ENCODE measurements around the gene TSHR. TPM values are rescaled to one million over a fixed set of nuclear protein-coding genes. Genes with fewer than 3 reads are reported as not detected.

TSHR gene
- total RNA-seq, 3 donors from 2014 or later (not counting 1 experiment from before 2014, with no cell fraction given): 0.80 TPM; not detected in 2

- no peak for TF ChIP-seq CTCF (IDR thresholded peaks at IDR 0.05)
Measured at GRCh38 chr14:80977221-80977620, 21.8 kb downstream of the TSHR start.

DNA sequence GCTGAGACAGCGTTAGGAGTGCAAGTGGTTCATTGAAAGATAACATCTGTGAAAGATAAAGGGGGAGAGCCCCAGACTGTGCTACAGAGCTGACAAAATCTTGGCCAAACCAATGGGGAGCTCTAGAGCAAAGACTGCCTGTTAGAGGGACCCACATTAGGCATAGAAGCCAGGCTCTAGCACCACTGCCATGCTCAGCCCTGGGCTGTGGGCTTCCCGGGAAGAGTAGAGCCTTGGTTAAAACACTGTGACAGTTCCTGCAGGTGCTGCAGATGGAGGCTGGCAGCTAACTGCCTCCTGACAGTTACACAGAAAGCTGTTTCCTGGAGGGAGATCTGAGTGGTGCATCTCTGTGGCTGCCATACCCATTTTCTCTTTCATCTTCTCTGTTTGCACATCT is 23.0 kb downstream of the TSHR start:
- H3K4me1 ChIP-seq (ENCODE audit: control insufficient read depth, insufficient read depth, low read length): peaks cover 3% of the 10 kb centered on the region
- H3K9me3 Mint-ChIP-seq: no peaks in the 10 kb centered on the region
- H3K9me3 ChIP-seq (ENCODE audit: control insufficient read depth, insufficient read depth, low read length): no peaks in the 10 kb centered on the region
- intact Hi-C loops (cut with micrococcal nuclease): no loop called here
- H3K36me3 ChIP-seq (ENCODE audit: control insufficient read depth, insufficient read depth, low read length): no peaks in the 10 kb centered on the region
- WGBS (ENCODE audit: insufficient coverage): 25% methylated on average over 2 of the region's 2 CpGs
- H3K4me3 Mint-ChIP-seq: no peak overlapping the region
- H3K27me3 ChIP-seq (ENCODE audit: control insufficient read depth, insufficient read depth, low read length): no peaks in the 10 kb centered on the region
- TF ChIP-seq CTCF (IDR thresholded peaks at IDR 0.05): no peak
- ATAC-seq: no peak
- DNase-seq: peak in 1 of 2 donors; percentile 28
- H3K4me1 Mint-ChIP-seq: no peaks in the 10 kb centered on the region
- H3K27ac Mint-ChIP-seq: no peak overlapping the region
- H3K4me3 ChIP-seq (ENCODE audit: low read length): no peak overlapping the region
- H3K36me3 Mint-ChIP-seq: no peaks in the 10 kb centered on the region
- peaks cover 4 to 6% of the 10 kb centered on the region in 2 donors for H3K27me3 Mint-ChIP-seq (ENCODE audit: low read depth in 2 of 2)
- no peak overlapping the region for H3K27ac ChIP-seq (ENCODE audit: low read length)

More at GRCh38 chr14:80977221-80977620, 21.8 kb downstream of the TSHR start:
- Mint-ChIP-seq H3K4me3 (no peak overlapping the region), H3K27me3 (ENCODE audit: low read depth in 2 of 2) (peaks cover 6% of the 10 kb centered on the region in 2 donors), H3K9me3 (no peaks in the 10 kb centered on the region), H3K27ac (no peak overlapping the region), H3K36me3 (no peaks in the 10 kb centered on the region), H3K4me1 (no peaks in the 10 kb centered on the region)
- ATAC-seq (no peak), DNase-seq (no peak)
- H3K36me3 ChIP-seq (ENCODE audit: control insufficient read depth, insufficient read depth, low read length): no peaks in the 10 kb centered on the region
- no peaks in the 10 kb centered on the region for H3K9me3 ChIP-seq (ENCODE audit: control insufficient read depth, insufficient read depth, low read length)
- intact Hi-C loops (cut with micrococcal nuclease): no loop called here
- H3K4me1 ChIP-seq (ENCODE audit: control insufficient read depth, insufficient read depth, low read length): peaks cover 3% of the 10 kb centered on the region
- H3K4me3 ChIP-seq (ENCODE audit: low read length): no peak overlapping the region
- no peak overlapping the region for H3K27ac ChIP-seq (ENCODE audit: low read length)
- H3K27me3 ChIP-seq (ENCODE audit: control insufficient read depth, insufficient read depth, low read length): peaks cover 2% of the 10 kb centered on the region

DNA sequence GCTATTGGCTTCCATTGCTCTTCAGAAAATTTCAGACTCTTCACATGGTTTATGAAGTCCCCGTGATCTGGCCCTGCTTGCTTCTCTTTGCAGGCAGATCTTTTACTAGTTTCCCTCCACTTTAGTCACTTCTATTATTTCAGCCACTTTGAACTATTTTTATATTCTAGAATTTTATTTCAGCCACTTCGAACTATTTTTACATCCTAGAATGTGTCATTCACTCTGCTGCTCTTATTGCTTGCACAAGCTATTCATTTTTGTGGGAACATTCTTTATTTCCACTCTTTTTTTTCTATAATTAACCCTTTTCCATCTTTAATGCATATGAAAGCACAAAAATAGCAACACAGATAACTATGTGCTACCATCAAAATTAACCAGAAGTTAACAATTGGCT is 24.5 kb downstream of the TSHR start:
- no peak overlapping the region for H3K27ac Mint-ChIP-seq
- H3K9me3 ChIP-seq (ENCODE audit: control insufficient read depth, insufficient read depth, low read length): no peaks in the 10 kb centered on the region
- intact Hi-C loops (cut with micrococcal nuclease): no loop called here
- H3K27me3 ChIP-seq (ENCODE audit: control insufficient read depth, insufficient read depth, low read length): no peaks in the 10 kb centered on the region
- WGBS (ENCODE audit: insufficient coverage): 88% methylated on average over 2 of the region's 2 CpGs
- peaks cover 0 to 6% of the 10 kb centered on the region in 2 donors for H3K27me3 Mint-ChIP-seq (ENCODE audit: low read depth in 2 of 2)
- no peak overlapping the region for H3K27ac ChIP-seq (ENCODE audit: low read length)
- no peaks in the 10 kb centered on the region for H3K9me3 Mint-ChIP-seq
- no peaks in the 10 kb centered on the region for H3K36me3 ChIP-seq (ENCODE audit: control insufficient read depth, insufficient read depth, low read length)
- no peak for TF ChIP-seq CTCF (IDR thresholded peaks at IDR 0.05)
- H3K4me3 Mint-ChIP-seq: no peak overlapping the region
- H3K4me1 Mint-ChIP-seq: no peaks in the 10 kb centered on the region
- no peak overlapping the region for H3K4me3 ChIP-seq (ENCODE audit: low read length)
- ATAC-seq: no peak
- H3K36me3 Mint-ChIP-seq: no peaks in the 10 kb centered on the region
- no peak for DNase-seq
- no peaks in the 10 kb centered on the region for H3K4me1 ChIP-seq (ENCODE audit: control insufficient read depth, insufficient read depth, low read length)

DNA sequence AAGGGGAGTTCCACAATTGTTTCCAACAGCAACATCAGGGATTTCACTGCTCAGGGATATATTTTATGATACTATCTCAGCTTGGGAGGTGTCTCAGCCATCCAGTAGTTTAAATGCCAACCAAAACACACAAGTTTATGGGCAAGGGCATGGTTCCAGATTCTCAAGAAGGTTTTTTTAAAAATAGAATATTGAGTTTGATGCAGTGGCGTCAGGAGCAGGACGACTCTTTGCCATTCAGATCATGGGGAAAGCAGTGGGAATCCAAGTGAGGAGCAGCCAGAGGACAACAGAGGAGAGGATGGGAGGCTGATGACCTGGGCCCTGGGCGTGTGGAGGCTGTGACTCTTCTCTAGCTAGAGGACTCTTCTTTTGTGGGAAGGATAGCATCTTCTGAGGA is 25.7 kb downstream of the TSHR start:
- peaks cover 0 to 3% of the 10 kb centered on the region in 2 donors for H3K27me3 Mint-ChIP-seq (ENCODE audit: low read depth in 2 of 2)
- no peak overlapping the region for H3K27ac ChIP-seq (ENCODE audit: low read length)
- H3K27ac Mint-ChIP-seq: no peak overlapping the region
- ATAC-seq (no peak), DNase-seq (no peak)
- no peaks in the 10 kb centered on the region for H3K4me1 Mint-ChIP-seq
- H3K9me3 ChIP-seq (ENCODE audit: control insufficient read depth, insufficient read depth, low read length): no peaks in the 10 kb centered on the region
- H3K9me3 Mint-ChIP-seq: no peaks in the 10 kb centered on the region
- H3K36me3 ChIP-seq (ENCODE audit: control insufficient read depth, insufficient read depth, low read length): no peaks in the 10 kb centered on the region
- no peak for TF ChIP-seq CTCF (IDR thresholded peaks at IDR 0.05)
- intact Hi-C loops (cut with micrococcal nuclease): no loop called here
- no peaks in the 10 kb centered on the region for H3K4me1 ChIP-seq (ENCODE audit: control insufficient read depth, insufficient read depth, low read length)
- no peak overlapping the region for H3K4me3 Mint-ChIP-seq
- no peak overlapping the region for H3K4me3 ChIP-seq (ENCODE audit: low read length)
- no peaks in the 10 kb centered on the region for H3K36me3 Mint-ChIP-seq
- no peaks in the 10 kb centered on the region for H3K27me3 ChIP-seq (ENCODE audit: control insufficient read depth, insufficient read depth, low read length)
- 89% methylated on average over 3 of the region's 3 CpGs for WGBS (ENCODE audit: insufficient coverage)
